ENCODE data around the gene TUBGCP6.

The TUBGCP6 gene

GRCh38 chr22:50189849-50190181 lies 55.0 kb downstream of the TUBGCP6 start:
- Histone ChIP-seq H3K4me1 (peaks cover 0 to 53% (median 40%) of the 10 kb centered on the region in 4 donors), H3K9me3 (no peaks in the 10 kb centered on the region), H3K27ac (peak overlapping the region; percentile 62 to 68), H3K36me3 (peaks cover 7 to 21% (median 15%) of the 10 kb centered on the region in 3 donors), H3K27me3 (no peaks in the 10 kb centered on the region), H3K4me3 (peak overlapping the region; percentile 39 to 51)
- no peak for TF ChIP-seq CTCF (IDR thresholded peaks at IDR 0.05)
- DNase-seq = no peak
- intact Hi-C loops (cut with DNase I; ENCODE audit: low total_unique reads) = no loop called here

- Histone ChIP-seq H3K27me3 (no peaks in the 10 kb centered on the region), H3K9me3 (no peaks in the 10 kb centered on the region), H3K36me3 (peaks cover 7 to 16% (median 10%) of the 10 kb centered on the region in 3 donors), H3K27ac (peak overlapping the region; percentile 62 to 68), H3K4me3 (peak overlapping the region in 1 of 2 donors; percentile 51), H3K4me1 (peaks cover 0 to 58% (median 42%) of the 10 kb centered on the region in 4 donors)
- no peak for TF ChIP-seq CTCF (IDR thresholded peaks at IDR 0.05)
- intact Hi-C loops (cut with DNase I; ENCODE audit: low total_unique reads) = no loop called here
- no peak for DNase-seq
These were observed 55.5 kb downstream of the TUBGCP6 start for GRCh38 chr22:50189184-50189848.

GRCh38 chr22:50188356-50188755 lies 56.5 kb downstream of the TUBGCP6 start:
- intact Hi-C loops (cut with DNase I; ENCODE audit: low total_unique reads) = no loop called here
- Histone ChIP-seq H3K36me3 (peaks cover 0 to 7% (median under 1%) of the 10 kb centered on the region in 3 donors), H3K27me3 (no peaks in the 10 kb centered on the region), H3K4me3 (no peak overlapping the region), H3K27ac (no peak overlapping the region), H3K9me3 (no peaks in the 10 kb centered on the region), H3K4me1 (peaks cover 0 to 67% (median 44%) of the 10 kb centered on the region in 4 donors)
- DNase-seq = no peak
- TF ChIP-seq CTCF (IDR thresholded peaks at IDR 0.05) = no peak

GRCh38 chr22:50186761-50187523 lies 57.9 kb downstream of the TUBGCP6 start:
- H3K27ac ChIP-seq = peak overlapping the region in 1 of 2 donors; percentile 70
- H3K36me3 ChIP-seq = no peaks in the 10 kb centered on the region
- no peaks in the 10 kb centered on the region for H3K9me3 ChIP-seq
- DNase-seq = no peak
- H3K4me1 ChIP-seq = peaks cover 0 to 76% (median 44%) of the 10 kb centered on the region in 4 donors
- no peak for TF ChIP-seq CTCF (IDR thresholded peaks at IDR 0.05)
- no peaks in the 10 kb centered on the region for H3K27me3 ChIP-seq
- intact Hi-C loops (cut with DNase I; ENCODE audit: low total_unique reads) = no loop called here
- peak overlapping the region; percentile 75 to 78 for H3K4me3 ChIP-seq

- TF ChIP-seq CTCF (IDR thresholded peaks at IDR 0.05) = no peak
- H3K4me1 ChIP-seq = peaks cover 0 to 70% (median 44%) of the 10 kb centered on the region in 4 donors
- H3K36me3 ChIP-seq = no peaks in the 10 kb centered on the region
- H3K27me3 ChIP-seq = no peaks in the 10 kb centered on the region
- peak overlapping the region; percentile 59 to 70 for H3K27ac ChIP-seq
- peak overlapping the region; percentile 75 to 78 for H3K4me3 ChIP-seq
- no peak for DNase-seq
- no peaks in the 10 kb centered on the region for H3K9me3 ChIP-seq
- intact Hi-C loops (cut with DNase I; ENCODE audit: low total_unique reads) = no loop called here
These were observed 58.6 kb downstream of the TUBGCP6 start for GRCh38 chr22:50186181-50186714.

Measured in tibial artery (tissue), 4 donors.